T-helper 9 cell (primary cell): ENCODE results near the gene GPSM3.
"Not testable (repeated sequence)": the region's sequence is repeated elsewhere in the genome, so short reads cannot be mapped to it uniquely, and the experiment has no call there.

ENCODE experiments used
- DNase-seq: peaks from one replicate; pipeline ENCODE4 v3.0.0-alpha.2; 2020

The GPSM3 gene

DNA sequence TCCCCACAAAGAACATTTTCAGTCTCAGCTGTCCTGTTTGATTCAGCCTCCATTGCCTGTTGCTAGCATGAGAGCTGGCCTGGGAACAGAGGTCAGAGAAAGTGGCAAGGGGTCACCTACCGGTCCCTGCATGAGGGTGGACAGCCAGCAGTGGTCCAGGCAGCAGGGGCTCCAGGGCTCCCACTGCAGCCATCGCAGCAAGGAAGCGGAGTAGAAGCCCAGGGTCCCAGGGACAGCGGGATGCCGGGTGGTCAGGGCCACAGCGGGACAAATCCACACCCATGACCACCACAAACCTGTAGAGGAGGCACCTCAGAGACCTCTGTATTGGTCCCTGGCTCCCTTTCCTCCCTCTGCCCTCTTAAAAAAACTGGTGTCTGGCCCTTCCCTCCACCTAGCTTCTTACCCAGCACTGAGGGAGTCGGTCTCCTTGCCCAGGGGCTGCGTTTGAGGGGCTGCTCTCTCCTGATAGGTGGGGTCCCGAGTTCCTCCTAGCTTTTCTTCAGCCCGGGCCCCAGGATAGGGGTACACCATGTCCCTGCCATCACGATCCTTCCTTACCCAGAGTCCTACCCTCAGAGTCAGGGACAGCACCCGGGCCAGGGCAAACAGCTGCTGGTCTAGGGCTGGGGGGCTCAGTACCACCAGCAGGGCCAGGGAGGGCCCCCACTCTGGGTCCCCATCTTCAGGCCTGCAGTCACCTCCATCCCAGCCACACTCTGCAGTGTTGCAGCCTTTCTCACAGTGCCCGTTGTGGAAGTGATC lies 8.4 kb upstream of the GPSM3 start:
- no peak for DNase-seq

DNA sequence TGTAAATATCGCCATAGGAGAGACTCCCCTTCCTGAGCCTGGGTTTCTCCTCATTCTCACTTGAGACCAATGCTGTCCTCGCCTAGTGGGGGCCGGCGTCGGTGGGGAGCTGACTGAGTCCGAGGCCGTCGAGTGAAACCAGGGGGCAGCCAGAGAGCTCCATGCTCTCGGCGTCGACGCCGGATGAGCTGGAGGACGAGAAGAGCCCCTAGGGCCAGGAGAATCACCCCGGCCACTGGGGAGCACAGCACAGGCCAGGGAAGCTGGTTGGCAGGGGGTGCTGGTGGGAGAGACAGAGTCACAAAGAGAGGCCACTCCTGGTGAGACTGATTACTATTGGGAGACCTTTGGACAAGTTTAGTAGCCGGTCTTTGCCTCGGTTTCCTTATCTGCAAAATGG lies 6.4 kb upstream of the GPSM3 start:
- no peak for DNase-seq

DNA sequence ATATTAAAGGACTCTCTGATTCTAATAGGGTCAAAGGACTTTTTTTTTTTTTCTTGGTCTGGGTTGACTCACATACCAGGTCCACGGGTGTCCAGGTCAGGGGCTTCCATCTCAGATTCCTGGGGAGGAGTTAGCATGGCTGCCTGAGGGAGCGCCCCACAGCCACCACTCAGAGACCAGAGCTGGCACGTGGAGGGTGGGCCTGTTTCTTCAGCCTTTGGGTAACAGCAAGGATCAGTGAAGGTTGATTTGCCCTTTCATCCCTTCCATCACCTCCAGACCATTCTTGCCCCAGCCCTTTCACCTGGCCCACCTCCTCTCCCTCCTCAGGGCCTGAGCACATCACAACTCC lies 5.9 kb upstream of the GPSM3 start:
- no peak for DNase-seq

DNA sequence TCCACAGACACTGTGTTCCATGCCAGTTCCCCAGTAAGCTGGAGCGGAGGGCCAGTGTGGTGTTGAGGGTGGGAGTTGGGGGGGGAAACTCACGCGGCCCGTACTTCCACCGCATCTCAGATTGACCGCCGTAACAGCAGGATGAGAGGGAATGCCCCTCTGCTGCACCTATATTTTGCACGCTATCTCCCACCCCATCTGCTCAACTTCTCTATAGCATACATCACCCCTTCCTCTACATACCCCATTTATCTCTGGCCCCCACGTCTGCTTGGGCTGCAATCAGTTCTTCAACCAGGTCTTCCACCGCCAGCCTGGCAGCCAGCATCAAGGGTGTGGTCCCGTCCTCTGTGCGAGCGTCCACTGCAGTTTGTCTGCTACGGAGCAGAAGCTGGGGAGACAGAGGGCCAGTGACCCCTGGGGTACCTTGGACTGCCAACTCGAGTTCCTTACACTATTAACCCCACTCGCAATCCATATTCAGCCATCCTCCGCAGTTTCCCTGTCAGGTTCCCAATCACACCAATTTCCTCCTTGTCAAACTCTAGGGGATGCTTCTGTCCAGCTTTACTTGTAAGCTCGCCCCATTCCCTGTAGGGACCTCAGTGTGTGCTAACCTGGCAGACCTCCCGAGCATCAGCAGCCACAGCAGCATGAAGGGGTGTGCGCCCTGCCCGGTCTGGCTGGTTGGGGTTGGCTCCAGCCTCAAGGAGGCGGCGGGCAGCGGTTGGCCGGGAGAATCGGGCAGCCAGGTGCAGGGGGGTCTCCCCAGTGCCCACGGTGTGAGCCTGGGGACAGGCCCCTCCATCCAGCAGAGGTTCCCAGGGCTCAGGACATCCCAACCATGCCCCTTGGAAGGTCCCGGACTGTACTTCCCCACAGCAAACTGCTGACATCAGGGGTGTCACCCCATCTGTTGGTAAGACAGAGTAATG lies 4.5 kb upstream of the GPSM3 start:
- no peak for DNase-seq

DNA sequence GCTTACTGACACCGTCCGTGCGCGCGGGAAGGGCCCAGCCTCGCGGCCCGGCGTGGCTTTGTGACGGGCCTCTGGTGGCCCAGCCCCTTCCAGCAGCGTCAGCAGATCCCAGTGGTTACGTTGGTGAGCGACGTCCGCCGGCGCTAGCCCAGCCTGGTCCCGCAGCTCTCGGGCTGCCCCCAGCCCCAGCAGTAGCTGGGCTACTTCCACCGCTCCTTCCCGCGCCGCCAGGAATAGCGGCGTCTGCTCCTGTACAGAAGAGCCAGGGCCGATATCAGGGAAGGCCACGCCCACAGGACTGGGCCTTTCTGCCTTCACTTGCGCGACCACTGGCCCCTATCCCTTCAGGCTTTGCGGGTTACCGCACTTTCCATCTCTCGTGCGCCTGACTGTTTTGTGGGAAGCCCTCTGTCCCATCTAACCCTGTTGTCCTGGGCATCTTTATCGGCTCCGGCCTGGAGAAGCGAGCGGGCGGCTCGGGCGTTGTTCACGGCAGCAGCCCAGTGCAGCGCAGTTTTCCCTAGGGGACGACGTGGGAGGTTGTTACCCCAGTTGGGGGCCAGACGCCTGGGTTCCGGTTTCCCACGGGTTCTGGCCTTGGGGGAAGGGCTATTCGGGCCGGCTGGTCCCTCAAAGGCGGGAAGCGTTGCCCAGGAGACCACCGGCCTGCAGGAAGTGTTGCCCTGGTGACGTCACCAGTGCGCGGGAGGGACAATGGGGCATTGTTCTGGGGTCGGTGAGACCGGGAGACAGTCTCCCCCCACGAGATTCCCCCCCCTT lies 3.6 kb upstream of the GPSM3 start:
- peak; percentile 48 for DNase-seq

DNA sequence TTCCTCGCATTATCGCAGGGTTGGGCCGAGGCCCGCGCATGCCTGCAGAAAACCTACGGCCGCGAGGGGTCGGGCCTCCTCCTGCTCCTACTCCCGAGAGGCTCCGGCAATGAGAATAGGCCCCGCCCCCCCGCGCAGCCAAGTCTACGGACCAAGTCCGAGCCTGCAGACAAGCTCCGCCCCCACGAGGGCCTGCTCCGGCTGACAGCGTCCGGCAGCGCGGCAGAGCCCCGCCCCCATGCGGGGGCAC lies 3.1 kb upstream of the GPSM3 start:
- DNase-seq = peak; percentile 98

DNA sequence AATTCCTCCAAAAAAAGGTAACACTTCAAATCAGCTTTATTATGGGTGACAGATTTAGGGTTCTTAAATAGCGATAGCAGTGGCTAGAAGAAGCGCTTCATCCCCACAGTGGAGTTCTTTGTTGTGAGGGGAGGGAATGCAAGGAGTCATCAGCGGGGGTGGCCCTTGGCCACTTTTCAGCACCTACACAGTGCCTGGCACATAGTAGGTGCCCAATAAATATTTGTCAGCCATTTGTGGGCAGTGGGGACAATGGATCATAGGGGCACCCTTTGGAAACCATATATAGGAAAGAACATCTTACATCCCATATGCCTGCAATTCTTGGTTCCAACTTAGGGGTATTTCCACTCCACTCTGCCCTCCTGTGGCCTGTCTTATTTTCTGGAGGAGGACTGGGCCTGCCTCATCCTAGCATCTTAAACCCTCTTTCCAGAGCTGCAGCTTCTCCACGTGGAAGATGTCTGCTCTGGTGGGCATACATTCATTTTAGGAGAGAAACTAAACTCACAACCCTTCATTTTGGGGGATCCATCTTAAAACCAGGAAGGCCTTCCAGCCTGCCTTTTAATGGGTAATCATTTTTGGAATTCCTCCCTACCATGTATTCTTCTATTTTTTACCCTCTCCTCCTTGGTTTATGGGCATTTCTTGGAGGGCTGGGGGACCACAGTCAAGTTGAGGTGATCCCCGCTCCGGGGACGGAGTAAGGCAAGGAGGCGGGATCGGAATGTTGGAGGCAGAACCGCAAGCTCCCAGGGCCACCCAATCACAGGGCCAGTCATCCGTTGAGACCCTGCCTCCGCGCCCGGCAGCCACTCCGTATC lies 2.6 kb upstream of the GPSM3 start:
- no peak for DNase-seq

DNA sequence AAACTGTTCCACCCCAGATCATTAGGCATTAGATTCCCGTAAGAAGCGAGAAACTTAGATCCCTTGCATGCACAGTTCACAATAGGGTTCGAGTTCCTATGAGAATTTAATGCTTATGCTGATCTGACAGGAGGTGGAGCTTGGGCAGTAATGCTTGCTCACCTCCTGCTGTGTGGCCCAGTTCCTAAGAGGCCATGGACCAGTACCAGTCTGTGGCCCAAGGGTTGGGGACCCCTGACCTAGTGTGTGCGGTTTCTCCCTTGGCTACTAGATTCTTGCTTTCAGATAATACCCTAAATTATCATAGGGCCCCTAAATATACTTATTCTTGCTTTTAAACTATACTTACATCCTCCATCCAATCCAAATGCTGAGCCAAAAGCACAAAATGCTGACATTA lies 1.9 kb upstream of the GPSM3 start:
- no peak for DNase-seq

DNA sequence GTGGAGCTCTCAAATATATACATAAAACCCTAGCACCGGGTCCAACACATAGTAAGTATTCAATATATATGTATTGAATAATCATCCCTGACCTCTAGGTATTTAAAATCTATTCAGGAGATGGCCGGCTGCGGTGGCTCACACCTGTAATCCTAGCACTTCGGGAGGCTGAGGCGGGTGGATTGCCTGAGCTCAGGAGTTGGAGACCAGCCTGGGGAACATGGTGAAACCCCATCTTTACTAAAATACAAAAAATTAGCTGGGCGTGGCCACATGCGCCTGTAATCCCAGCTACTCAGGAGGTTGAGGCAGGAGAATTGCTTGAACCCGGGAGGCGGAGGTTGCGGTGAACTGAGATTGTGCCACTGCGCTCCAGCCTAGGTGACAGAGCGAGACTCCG lies 653 bp upstream of the GPSM3 start:
- DNase-seq = not testable (repeated sequence)

DNA sequence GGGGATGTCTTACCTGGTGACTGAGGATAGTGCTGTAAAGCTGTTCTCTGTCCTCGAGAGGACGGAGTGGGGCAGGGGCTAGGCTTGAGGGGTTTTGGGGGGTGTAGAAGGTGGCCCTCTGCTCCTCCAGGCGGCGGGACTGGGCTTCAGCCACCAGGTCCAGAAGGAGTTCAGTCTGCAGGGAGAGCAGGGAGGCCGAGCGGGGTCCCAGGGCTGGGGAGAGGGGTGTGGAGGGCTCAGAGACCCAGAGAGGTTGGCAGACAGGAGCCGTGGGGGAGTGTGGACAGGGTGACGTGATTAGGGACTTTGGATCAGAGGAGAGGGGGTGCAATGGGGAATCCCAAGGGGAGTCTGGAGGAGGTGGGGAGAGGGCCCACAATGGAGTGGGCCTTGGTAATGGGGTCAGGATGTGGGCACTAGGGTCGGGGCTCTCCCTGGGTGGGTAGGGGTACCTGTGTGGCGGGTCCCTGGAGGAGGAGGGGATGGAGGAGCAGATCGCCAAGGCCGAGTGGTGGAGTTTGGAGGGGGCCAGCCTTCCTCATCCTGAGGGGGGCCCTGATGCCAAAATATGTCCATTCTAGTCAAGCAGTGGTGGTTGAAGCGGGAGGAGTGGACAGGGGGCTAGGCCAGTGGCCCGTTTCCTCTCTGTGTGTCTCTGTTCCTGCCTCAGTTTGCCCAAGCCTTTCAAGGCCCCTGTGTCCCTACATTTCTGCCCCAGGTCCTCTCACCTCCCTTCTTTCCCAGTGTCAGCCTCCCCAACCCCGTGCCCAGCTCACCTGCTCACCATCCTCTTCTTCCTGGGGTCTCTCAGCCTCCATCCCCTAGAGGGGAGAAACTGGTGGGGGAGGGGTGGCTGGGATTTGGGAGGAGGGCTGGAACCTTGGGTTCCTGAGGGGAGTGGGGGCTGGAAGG lies 491 bp downstream of the GPSM3 start:
- no peak for DNase-seq

DNA sequence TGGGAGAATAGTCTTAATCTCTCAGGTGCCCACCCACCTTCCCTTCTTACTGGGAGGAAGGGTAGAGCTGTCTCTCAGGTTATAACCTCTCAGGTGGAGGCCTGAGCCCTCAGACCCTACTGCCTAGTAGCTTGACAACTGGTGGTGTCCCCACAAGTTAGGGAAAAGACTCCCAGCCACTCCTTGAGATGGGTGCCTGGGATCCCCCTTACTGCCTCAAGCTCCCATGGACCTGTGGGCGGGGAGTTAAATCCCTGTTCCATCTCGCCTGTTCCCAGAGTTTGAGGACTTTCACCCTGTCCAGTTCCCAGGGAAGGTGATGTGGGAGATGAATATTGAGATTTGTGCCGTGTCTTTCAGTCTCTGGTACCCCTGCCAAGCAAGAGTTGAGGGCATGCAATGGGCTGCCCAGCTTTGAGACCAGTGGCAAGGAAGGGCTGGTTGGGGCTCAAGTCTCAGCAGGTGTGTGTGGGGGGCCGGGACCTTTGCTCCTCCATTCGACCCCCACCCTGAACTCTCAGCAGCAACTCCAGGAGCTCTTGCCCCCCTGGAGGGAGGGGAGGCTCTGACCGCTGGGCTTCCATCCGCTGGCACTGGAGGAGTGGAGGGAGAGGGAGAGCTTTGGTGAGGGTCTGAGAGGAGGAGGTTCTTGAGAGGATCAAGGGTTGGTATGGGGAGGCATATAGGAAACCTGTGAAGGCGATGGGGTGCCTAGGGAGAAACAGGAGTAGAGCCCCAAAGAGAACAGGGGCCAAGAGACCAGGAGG lies 1.3 kb downstream of the GPSM3 start:
- no peak for DNase-seq

DNA sequence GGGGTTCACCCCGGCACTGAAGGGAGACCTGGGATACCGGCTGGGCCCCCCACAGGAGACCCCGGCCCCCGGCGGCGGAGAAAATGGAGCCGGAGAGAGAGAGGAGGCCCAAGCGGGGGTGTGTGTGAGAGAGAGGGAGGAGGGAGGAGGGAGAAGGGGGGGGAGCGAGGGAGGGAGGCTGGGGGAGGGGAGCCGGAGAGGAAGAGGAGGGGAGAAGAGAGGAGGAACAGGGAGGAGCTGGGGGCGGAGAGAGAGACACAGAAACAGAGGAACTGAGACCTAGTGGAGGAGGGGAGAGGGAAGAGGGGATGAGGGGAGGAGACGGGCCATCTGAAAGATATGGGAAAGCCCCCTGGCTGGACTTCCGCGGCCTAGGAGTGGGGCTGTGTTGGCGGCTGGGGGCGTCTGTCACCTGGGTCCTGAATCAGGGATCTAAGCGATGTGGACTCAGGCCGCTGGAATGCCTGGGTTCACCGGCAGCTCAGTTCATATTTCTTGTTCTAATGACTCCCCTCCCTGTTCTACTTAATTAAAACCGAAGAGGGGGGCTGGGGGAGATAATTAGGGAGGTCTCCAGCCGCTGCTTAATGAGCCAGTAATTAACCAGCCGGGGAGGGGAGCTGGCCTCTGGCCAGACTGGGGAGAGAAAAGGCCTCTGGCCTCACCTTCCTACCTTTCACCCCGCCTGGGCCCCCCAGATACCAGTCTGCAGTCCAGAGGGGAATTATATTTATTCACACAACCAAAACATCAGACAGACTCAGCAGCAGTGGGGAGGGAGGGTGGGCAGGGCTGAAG lies 2.2 kb downstream of the GPSM3 start, which contains the start of gene PBX2:
PBX2 (minus strand) TSS at position 149 of the 798 bp plus-strand sequence. CDS start 287 bp downstream, outside the sequence.
- DNase-seq = peak; percentile 64

DNA sequence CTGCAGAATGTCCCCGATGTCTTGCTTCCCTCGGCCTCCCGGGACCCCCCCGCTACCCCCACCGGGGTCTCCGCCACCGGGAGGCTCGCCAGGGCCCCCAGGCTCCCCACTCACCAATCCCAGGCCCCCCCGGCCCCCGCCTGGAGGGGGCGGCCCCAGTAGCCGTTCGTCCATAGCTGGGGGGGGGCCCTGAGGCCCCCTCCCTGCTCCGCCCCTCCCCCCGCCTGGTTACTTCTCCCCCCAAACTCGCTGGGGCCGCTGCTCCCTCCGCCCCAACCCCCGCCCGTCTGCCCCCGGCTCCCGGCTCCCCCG lies 2.7 kb downstream of the GPSM3 start:
- no peak for DNase-seq

DNA sequence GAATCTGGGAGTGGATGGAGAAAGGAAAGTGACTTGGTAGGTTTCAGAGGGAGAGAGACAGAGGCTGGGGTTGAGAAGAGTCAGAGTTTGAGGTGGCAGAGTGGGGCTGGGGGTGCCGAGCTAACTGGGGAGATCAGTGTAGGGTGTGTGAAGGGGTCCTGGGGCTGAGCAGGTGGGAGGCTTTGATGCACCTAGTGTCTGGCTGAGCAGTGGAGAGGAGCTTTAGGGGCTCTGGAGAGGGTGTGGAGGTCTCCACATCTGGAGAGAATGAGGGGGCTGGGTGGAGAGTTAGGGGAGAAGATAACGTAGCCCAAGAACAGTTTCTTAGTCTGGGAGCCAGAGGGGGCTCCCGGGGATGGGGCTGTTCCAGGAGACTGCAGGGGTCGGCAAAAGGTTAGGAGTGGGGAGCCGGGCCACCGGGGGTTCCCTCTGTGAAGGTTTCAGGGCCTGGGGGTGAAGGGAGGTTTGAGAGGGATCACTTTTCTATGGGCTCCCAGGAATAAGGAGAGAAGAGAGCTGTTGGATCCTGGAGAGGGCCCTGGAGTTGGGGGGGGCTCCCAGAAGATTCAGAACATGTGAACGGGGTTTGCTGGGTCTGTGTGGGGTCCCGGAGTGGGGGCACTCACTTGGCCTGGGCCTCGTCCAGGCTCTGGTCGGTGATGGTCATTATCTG lies 3.2 kb downstream of the GPSM3 start:
- no peak for DNase-seq

DNA sequence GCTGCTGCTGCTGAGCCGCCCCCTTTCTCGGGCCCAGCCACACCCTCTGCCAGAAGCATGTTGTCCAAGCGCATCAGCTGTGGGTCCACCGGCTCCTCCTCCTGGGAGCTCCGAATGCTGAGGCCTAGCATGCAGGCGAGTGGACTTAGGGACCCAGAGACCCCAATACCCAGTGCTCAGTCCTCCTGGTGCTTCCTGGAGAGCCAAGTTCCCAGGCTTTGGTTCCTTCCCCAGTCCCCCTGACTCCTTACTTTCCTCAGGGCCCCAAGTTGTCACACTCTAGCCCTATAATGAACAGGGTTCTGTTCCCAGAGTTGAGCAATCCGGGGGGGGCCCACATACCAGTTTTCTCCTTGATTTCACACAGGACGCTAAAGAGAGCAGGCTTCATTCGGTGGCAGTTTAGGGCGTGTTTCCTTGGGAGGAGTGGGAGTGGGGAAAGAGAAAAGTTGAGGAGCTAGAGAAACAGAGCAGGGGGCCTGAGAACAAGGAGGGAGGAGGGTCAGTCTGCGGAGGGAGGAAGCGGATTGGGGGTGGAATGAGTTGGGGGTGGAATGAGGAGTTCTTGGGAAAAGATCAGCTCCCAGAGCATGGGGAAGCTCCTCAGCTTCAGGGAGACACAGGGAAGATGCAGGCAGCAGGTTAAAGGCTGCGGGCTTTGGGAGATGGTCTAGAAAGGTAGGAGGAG lies 3.9 kb downstream of the GPSM3 start:
- no peak for DNase-seq

DNA sequence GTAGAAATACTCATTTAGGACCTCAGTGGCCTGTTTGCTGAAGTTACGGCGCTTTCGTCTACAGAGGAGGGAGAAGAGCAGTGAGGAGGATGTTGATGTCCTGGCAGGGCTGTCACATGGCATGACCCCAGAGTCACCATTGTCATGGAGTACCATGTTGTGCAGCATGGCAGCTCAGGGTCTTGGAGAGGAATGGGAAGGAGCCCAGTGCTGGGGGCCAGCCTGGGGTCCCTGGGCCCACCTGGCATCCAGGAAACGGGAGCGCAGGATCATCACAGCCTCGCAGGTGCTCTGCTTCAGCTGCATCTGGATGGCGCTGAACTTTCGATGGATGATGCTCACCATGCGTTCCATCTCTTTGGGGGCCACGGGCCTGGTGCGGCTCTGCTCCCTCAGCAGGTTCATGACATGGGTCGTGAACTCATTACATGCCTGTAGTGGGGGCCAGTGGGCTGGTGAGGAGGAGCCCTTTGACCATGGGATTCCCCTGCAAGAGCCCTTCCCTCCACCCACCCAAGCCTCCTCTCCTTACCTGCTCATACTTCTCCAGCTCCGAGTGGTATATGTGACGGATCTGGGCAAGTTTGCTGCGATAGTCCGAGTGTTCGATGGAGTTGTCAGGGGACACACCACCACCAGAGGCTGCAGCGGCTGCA lies 4.6 kb downstream of the GPSM3 start:
- not testable (repeated sequence) for DNase-seq

DNA sequence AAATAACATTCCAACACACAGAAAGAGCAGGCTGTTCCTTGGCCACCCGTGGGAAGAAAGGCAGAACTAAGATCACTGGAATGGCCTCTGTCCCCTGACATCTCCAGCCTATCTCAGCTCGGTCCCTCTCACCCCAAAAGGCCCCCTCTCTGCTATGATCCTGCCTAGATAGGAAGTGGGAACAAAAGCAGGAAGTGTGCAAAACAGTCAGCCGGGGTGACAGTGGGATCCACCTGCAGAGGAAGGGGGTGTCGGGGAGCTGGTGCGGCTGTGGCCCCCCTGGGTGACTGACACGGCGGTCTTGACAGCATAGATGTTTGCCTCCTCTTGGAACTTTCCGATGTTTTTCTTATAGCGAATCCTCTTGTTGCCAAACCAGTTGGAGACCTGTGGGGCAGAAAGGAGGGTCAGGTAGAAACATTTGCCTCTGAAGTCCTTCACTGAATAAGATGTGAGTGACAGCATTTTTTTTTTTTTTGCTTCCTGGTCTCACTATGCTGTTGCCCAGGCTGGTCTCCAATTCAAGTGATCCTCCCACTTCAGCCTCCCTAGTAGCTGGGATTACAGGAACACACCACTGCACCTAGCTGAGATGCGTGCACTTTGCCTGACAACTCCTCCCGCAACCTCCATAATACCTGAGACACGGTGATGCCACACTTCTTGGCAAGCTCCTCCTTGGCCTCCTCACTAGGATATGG lies 5.3 kb downstream of the GPSM3 start:
- no peak for DNase-seq
